B cell (primary cell): Measurements from ENCODE around the gene ARHGAP6. TPM values are rescaled to one million over a fixed set of nuclear protein-coding genes. Genes with fewer than 3 reads are reported as not detected.

Source experiments
- ATAC-seq: fragments of 200-7000 bp; cut with Tn5 transposase; one replicate; pipeline ENCODE4 v1.10.0; 2021; ENCODE audit warnings: low read depth, mild to moderate bottlenecking, moderate number of reproducible peaks, moderate library complexity
- CTCF ChIA-PET: fragments of 350-600 bp; sonication (Branson Sonifier 250); formaldehyde crosslinking; loops from one replicate; lab custom pipeline; 2021; ENCODE audit warnings: antibody characterized with exemption, inconsistent platforms; lab: Charles Lee
- POLR2A ChIA-PET: fragments of 350-600 bp; sonication (Branson Sonifier 250); formaldehyde crosslinking; loops from one replicate; lab custom pipeline; 2021; ENCODE audit warnings: antibody characterized with exemption; lab: Charles Lee
- DNase-seq: peaks from one replicate; pipeline ENCODE4 v3.0.0; 2013
- H2AFZ ChIP-seq: 2 replicates; pipeline ENCODE4 v1.6.1; 2012; ENCODE audit warnings: mild to moderate bottlenecking, low read depth, low read length; ENCODE audit not compliant: insufficient read depth, poor library complexity, severe bottlenecking
- H3K27ac ChIP-seq, 2 donors: 1 replicate in 1 of 2; 2 replicates in 1 of 2; pipeline ENCODE4 v1.5.1; 2012 to 2013; ENCODE audit warnings: low read length in 2 of 2, mild to moderate bottlenecking in 2 of 2, moderate library complexity in 1 of 2
- H3K27me3 ChIP-seq, 4 experiments: fragments of 200-600 bp in 1 of 4; sonication (generic) in 1 of 4; replicated peaks in 1 of 4; 1 replicate in 2 of 4; 2 replicates in 2 of 4; pipeline versions ENCODE4 v1.6.1 to v1.7.0; 2013 to 2016; ENCODE audit warnings: low read length in 3 of 4, mild to moderate bottlenecking in 2 of 4, mixed read lengths in 1 of 4, moderate library complexity in 1 of 4; ENCODE audit not compliant: insufficient read depth in 4 of 4, control insufficient read depth in 3 of 4; ENCODE audit errors: control extremely low read depth in 1 of 4
- H3K36me3 ChIP-seq, 2 experiments: replicated peaks in 1 of 2; 1 replicate in 1 of 2; 2 replicates in 1 of 2; pipeline versions ENCODE4 v1.6.1 to v1.7.1; 2013; ENCODE audit warnings: low read length in 1 of 2; ENCODE audit not compliant: insufficient read depth in 2 of 2, control insufficient read depth in 1 of 2; ENCODE audit errors: control extremely low read depth in 1 of 2, extremely low read depth in 1 of 2
- H3K4me1 ChIP-seq, 2 donors: fragments of 200-600 bp in 1 of 2; sonication (generic) in 1 of 2; 1 replicate in 1 of 2; 2 replicates in 1 of 2; pipeline versions ENCODE4 v1.5.1 to v1.6.1; 2013 to 2017; ENCODE audit warnings: low read length in 2 of 2; ENCODE audit not compliant: control insufficient read depth in 2 of 2, insufficient read depth in 2 of 2
- H3K4me2 ChIP-seq: replicated peaks from 2 replicates; pipeline ENCODE3; 2012; ENCODE audit warnings: mild to moderate bottlenecking, low read depth, low read length; ENCODE audit not compliant: poor library complexity, severe bottlenecking
- H3K4me3 ChIP-seq, 5 experiments: fragments of 200-600 bp in 1 of 5; sonication (generic) in 1 of 5; 1 replicate in 3 of 5; 2 replicates in 2 of 5; pipeline versions ENCODE4 v1.5.1 to v1.7.0; 2011 to 2016; ENCODE audit warnings: low read length in 4 of 5, mild to moderate bottlenecking in 4 of 5, low read depth in 2 of 5, control low read depth in 1 of 5, moderate library complexity in 1 of 5; ENCODE audit not compliant: insufficient read depth in 1 of 5; ENCODE audit errors: control extremely low read depth in 1 of 5, extremely low read depth in 1 of 5
- H3K79me2 ChIP-seq: fragments of 200-600 bp; sonication (generic); one replicate; pipeline ENCODE4 v1.6.0; 2016; ENCODE audit warnings: low read length; ENCODE audit not compliant: control insufficient read depth, insufficient read depth
- H3K9ac ChIP-seq: fragments of 200-600 bp; sonication (generic); 2 replicates; pipeline ENCODE4 v1.6.1; 2017; ENCODE audit warnings: mild to moderate bottlenecking, low read length, moderate library complexity
- H3K9me3 ChIP-seq, 3 donors: one replicate each; pipeline versions ENCODE4 v1.6.1 to v1.7.1; 2013; ENCODE audit warnings: low read length in 2 of 3; ENCODE audit not compliant: control insufficient read depth in 2 of 3, insufficient read depth in 1 of 3; ENCODE audit errors: control extremely low read depth in 1 of 3
- H4K20me1 ChIP-seq: 2 replicates; pipeline ENCODE4 v1.6.0; 2012; ENCODE audit warnings: mild to moderate bottlenecking, low read length; ENCODE audit not compliant: insufficient read depth, control insufficient read depth, poor library complexity, severe bottlenecking
- H3K27ac Mint-ChIP-seq: one replicate; pipeline ENCODE4 v1.8.0; 2021; ENCODE audit warnings: mixed read lengths
- H3K27me3 Mint-ChIP-seq: one replicate; pipeline ENCODE4 v1.8.0; 2021; ENCODE audit warnings: mixed read lengths
- H3K4me1 Mint-ChIP-seq: one replicate; pipeline ENCODE4 v1.8.0; 2021; ENCODE audit warnings: mixed read lengths
- H3K4me3 Mint-ChIP-seq: one replicate; pipeline ENCODE4 v1.8.0; 2021; ENCODE audit warnings: mixed read lengths
- H3K9me3 Mint-ChIP-seq: one replicate; pipeline ENCODE4 v1.8.0; 2022; ENCODE audit warnings: mixed read lengths; ENCODE audit not compliant: insufficient read depth
- EZH2 ChIP-seq: IDR thresholded peaks from 2 replicates; pipeline ENCODE4 v1.6.1; 2012; ENCODE audit warnings: borderline replicate concordance, low read depth, mild to moderate bottlenecking, moderate library complexity, low read length; ENCODE audit not compliant: insufficient read depth, poor library complexity, severe bottlenecking
- WGBS: methylation state at CpG from one replicate; pipeline ENCODE4 v1.1.5; 2013; ENCODE audit warnings: missing lambda C conversion rate; ENCODE audit not compliant: insufficient coverage; 5-methylcytosine and 5-hydroxymethylcytosine counted together
- intact Hi-C: fragments of 100-400 bp; cut with micrococcal nuclease; formaldehyde crosslinking; loops from one replicate; pipeline ENCODE4 v1.10.0; 2022
- polyA plus RNA-seq: library from polyadenylated mRNA; depleted of rRNA; stranded (reverse); fragments of >200 nt; gene quantifications from 2 replicates; pipeline ENCODE4 v1.2.3, GENCODE V29; 2012
- total RNA-seq, 2 donors: library from RNA; stranded (reverse); fragments of 120-200 nt in 1 of 2; gene quantifications; 1 replicate in 1 of 2; 2 replicates in 1 of 2; pipeline versions ENCODE4 v1.2.3 to v1.2.4, GENCODE V29; 2013 to 2022
- TF ChIP-seq, protein P1 (sequence below): fragments of 200-600 bp; IDR thresholded peaks from one replicate; pipeline ENCODE4 v1.8.0; 2022; ENCODE audit warnings: antibody characterized with exemption, mild to moderate bottlenecking

ARHGAP6 gene
- total and polyA plus RNA-seq, 2 donors (not counting 1 experiment from before 2014, with no cell fraction given): 1.6 to 2.6 TPM

DNA sequence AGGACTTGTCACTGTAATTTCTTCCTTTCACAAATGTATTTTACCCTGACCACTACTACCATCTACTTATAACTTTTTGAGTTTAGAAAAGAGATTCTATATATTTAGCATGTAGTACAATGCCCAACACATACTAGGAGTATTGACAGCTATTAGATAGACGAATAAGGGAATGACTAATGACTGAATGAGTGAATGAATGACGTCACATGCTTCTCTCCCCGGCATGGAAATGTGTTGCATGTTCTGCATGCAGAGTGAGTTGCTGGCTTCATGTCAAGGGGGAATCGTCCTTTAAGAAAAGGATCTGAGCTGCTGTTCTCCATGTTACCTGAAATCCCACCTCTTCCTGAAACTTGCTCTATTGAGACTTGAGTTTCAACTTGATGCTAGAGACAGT lies 459.9 kb downstream of the ARHGAP6 start:
- Histone ChIP-seq H3K79me2 (no peaks in the 10 kb centered on the region), H3K4me1 (no peaks in the 10 kb centered on the region), H3K36me3 (no peaks in the 10 kb centered on the region), H3K4me2 (no peak overlapping the region), H4K20me1 (no peaks in the 10 kb centered on the region), H3K27ac (no peak overlapping the region), H2AFZ (no peak overlapping the region), H3K9ac (no peak overlapping the region), H3K4me3 (no peak overlapping the region), H3K27me3 (no peaks in the 10 kb centered on the region), H3K9me3 (no peaks in the 10 kb centered on the region)
- Mint-ChIP-seq H3K4me1 (peaks cover 8% of the 10 kb centered on the region), H3K27ac (no peak overlapping the region), H3K9me3 (peaks cover 4% of the 10 kb centered on the region), H3K4me3 (no peak overlapping the region), H3K27me3 (no peaks in the 10 kb centered on the region)
- no peak for TF ChIP-seq EZH2
- TF ChIP-seq, protein P1, sequence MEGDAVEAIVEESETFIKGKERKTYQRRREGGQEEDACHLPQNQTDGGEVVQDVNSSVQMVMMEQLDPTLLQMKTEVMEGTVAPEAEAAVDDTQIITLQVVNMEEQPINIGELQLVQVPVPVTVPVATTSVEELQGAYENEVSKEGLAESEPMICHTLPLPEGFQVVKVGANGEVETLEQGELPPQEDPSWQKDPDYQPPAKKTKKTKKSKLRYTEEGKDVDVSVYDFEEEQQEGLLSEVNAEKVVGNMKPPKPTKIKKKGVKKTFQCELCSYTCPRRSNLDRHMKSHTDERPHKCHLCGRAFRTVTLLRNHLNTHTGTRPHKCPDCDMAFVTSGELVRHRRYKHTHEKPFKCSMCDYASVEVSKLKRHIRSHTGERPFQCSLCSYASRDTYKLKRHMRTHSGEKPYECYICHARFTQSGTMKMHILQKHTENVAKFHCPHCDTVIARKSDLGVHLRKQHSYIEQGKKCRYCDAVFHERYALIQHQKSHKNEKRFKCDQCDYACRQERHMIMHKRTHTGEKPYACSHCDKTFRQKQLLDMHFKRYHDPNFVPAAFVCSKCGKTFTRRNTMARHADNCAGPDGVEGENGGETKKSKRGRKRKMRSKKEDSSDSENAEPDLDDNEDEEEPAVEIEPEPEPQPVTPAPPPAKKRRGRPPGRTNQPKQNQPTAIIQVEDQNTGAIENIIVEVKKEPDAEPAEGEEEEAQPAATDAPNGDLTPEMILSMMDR: no peak
- POLR2A ChIA-PET: no interaction called here
- DNase-seq: no peak
- ATAC-seq: no peak
- CTCF ChIA-PET: no interaction called here
- WGBS: no CpG with 5 or more reads among the region's 4 CpGs
- intact Hi-C loops: no loop called here

DNA sequence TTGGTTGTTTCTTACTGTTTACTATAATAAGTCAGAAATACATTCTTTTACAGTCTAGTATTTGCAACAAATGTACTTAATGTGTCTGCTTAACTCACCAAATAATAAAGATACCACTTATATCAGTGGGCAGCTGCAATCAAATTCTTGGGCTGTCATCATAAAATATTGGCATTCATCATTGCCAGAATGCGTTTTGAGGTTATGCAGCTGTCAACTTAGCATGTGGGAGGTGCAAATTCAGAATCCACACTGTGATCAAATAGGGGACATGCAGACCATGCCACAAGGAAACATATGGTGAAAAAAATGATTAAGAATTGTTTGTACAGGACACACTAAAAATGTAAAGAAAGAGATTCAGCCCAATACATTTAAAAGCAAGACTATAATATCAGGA lies 468.0 kb downstream of the ARHGAP6 start:
- TF ChIP-seq, protein P1: no peak
- TF ChIP-seq EZH2: no peak
- WGBS: no CpG with 5 or more reads among the region's 1 CpG
- Mint-ChIP-seq H3K9me3 (no peaks in the 10 kb centered on the region), H3K4me1 (no peaks in the 10 kb centered on the region), H3K4me3 (no peak overlapping the region), H3K27ac (no peak overlapping the region), H3K27me3 (no peaks in the 10 kb centered on the region)
- no peak overlapping the region for H2AFZ ChIP-seq
- no peaks in the 10 kb centered on the region for H3K9me3 ChIP-seq
- no peak overlapping the region for H3K4me2 ChIP-seq
- no peaks in the 10 kb centered on the region for H3K4me1 ChIP-seq
- no peak overlapping the region for H3K27ac ChIP-seq
- intact Hi-C loops: no loop called here
- ATAC-seq (no peak), DNase-seq (no peak)
- H3K27me3 ChIP-seq: no peaks in the 10 kb centered on the region
- no peaks in the 10 kb centered on the region for H4K20me1 ChIP-seq
- no peaks in the 10 kb centered on the region for H3K36me3 ChIP-seq
- no peaks in the 10 kb centered on the region for H3K79me2 ChIP-seq
- ChIA-PET CTCF (no interaction called here), POLR2A (no interaction called here)
- no peak overlapping the region for H3K9ac ChIP-seq
- no peak overlapping the region for H3K4me3 ChIP-seq
